Activated CD4-positive, alpha-beta T cell treated with anti-CD3 and anti-CD28 coated beads, Interleukin-2, amount 10 ng/mL, durations not matched to agents 24 days and 14 days (primary cell): ENCODE data around the gene ADAM15. TPM values are rescaled to one million over a fixed set of nuclear protein-coding genes. Genes with fewer than 3 reads are reported as not detected.

Experiments used
- DNase-seq: peaks from one replicate; pipeline ENCODE4 v3.0.0; 2022
- H3K27ac Mint-ChIP-seq: one replicate; pipeline ENCODE4 v1.8.0; 2022; ENCODE audit warnings: mild to moderate bottlenecking, mixed read lengths
- H3K27me3 Mint-ChIP-seq: one replicate; pipeline ENCODE4 v1.8.0; 2022; ENCODE audit warnings: mixed read lengths
- H3K36me3 Mint-ChIP-seq: one replicate; pipeline ENCODE4 v1.8.0; 2022; ENCODE audit warnings: low read depth, mild to moderate bottlenecking, mixed read lengths
- H3K4me1 Mint-ChIP-seq: one replicate; pipeline ENCODE4 v1.8.0; 2021; ENCODE audit warnings: mixed read lengths
- H3K4me3 Mint-ChIP-seq: one replicate; pipeline ENCODE4 v1.8.0; 2022; ENCODE audit warnings: mild to moderate bottlenecking, moderate library complexity, mixed read lengths
- H3K9me3 Mint-ChIP-seq: one replicate; pipeline ENCODE4 v1.8.0; 2021; ENCODE audit warnings: mixed read lengths
- intact Hi-C: fragments of 100-400 bp; cut with micrococcal nuclease; formaldehyde crosslinking; loops from one replicate; pipeline ENCODE4 v1.15.1; 2023
- total RNA-seq: library from RNA; stranded (reverse); gene quantifications from 2 replicates; pipeline ENCODE4 v1.2.3, GENCODE V29; 2022

The ADAM15 gene
- total RNA-seq, 1 donor from 2014 or later: 84.5 TPM

DNA sequence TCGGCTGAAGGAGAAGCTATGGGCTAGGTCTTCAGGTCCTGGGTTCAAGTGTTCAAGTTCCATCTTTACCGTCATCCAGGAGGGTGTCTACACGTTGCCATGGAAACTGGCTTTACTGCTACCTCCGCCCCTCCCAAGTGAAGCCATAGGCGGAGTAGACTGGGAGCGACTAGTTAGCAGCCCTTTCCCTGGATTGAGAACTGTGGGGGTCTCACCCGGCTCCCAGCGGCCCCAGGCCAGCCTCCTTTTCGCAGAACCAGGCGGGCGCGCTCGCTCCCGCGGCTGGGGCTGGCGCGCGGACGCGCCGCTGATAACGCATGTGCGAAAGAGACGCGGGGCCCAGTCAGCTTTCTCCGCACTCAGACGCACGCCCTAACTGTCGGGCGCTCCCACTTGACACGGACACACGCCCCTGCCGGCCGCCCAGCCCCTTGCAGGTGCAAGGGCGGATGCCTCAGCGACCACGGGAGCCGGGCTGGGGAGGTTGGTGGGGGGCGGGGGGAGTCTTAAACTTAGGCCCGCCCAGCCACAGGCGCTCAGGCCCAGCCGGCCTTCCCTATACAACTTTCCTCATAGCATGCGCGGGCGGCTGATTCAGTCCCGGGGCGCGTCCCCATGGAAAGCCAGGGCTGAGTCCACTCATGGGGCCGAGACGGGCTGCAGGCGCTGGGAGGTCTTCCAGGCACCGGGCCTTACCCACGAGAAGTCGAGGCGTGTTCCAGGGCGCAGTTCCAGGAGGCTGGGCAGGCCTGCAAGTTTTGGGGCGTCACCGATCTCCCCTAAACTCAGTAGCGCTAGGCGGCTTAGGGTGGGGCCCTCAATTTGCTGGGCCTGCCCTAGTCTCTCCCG, 19.8 kb downstream of the ADAM15 start:
- H3K4me3 Mint-ChIP-seq: peak overlapping the region; percentile 15
- H3K36me3 Mint-ChIP-seq: peaks cover 6% of the 10 kb centered on the region
- peaks cover 2% of the 10 kb centered on the region for H3K27me3 Mint-ChIP-seq
- intact Hi-C loops: no loop called here
- no peak overlapping the region for H3K27ac Mint-ChIP-seq
- peaks cover 28% of the 10 kb centered on the region for H3K4me1 Mint-ChIP-seq
- peak; percentile 91 for DNase-seq
- no peaks in the 10 kb centered on the region for H3K9me3 Mint-ChIP-seq

DNA sequence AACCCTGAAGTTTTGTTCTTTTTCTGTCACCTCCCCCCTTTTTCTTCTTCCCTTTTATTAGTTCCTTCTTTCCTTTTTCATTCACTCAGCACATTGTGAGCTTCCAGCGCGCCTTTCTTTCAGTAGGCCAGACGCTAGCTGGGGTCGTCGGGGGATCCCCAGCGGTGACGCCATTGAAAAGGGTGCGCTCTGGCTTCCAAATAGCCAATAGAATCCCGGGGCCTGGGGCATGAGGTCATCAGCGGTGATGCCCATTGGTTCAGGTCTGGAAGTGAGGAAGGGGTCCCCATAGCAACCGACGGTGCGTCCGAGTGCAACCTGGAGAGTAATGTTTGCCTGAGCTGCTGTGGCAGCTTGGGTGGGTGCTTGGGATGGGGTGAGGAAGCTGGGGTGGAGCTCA, 20.6 kb downstream of the ADAM15 start:
- Mint-ChIP-seq H3K4me1 (peaks cover 30% of the 10 kb centered on the region), H3K27ac (peak overlapping the region; percentile 13), H3K36me3 (peaks cover 6% of the 10 kb centered on the region), H3K9me3 (no peaks in the 10 kb centered on the region), H3K27me3 (peaks cover 2% of the 10 kb centered on the region), H3K4me3 (peak overlapping the region; percentile 15)
- no peak for DNase-seq
- intact Hi-C loops: no loop called here

DNA sequence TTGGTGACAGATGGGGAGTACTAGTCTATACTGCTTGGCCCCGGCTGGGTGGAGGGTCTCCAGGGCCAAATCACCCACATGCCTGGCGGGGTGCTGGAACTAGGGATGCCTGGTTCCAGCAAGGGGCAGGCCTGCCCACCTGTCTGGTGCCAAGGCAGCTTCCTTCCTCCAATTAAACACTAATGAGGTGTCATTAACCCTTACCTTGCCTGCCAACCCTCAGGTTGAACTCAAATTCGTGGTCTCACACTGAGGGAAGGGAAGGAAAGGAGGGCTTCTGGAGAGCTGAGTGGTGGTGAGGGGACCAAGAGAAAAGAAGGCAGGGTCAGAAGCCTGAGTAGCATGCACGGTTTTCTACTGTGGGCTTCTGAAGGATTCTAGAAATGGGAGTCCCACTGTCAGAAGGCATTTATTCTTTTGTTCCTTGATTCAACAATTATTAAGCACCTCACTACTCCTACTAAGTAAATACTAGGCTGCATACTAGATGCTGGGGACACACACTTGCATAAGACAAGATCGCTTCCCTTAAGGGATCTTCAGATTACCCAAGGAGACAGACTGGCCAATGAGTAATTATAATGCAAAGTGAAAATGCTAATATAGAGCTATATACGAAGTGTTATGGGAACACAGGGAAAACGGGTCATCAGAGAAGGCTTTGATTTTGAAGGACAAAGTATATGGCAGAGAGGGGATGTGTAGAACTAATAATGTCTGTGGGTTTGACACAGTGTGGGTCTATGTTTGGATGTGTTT, 21.6 kb downstream of the ADAM15 start:
- Mint-ChIP-seq H3K27ac (no peak overlapping the region), H3K36me3 (peaks cover 6% of the 10 kb centered on the region), H3K4me1 (peaks cover 32% of the 10 kb centered on the region), H3K9me3 (no peaks in the 10 kb centered on the region), H3K4me3 (no peak overlapping the region), H3K27me3 (peaks cover 4% of the 10 kb centered on the region)
- DNase-seq: no peak
- intact Hi-C loops: no loop called here

DNA sequence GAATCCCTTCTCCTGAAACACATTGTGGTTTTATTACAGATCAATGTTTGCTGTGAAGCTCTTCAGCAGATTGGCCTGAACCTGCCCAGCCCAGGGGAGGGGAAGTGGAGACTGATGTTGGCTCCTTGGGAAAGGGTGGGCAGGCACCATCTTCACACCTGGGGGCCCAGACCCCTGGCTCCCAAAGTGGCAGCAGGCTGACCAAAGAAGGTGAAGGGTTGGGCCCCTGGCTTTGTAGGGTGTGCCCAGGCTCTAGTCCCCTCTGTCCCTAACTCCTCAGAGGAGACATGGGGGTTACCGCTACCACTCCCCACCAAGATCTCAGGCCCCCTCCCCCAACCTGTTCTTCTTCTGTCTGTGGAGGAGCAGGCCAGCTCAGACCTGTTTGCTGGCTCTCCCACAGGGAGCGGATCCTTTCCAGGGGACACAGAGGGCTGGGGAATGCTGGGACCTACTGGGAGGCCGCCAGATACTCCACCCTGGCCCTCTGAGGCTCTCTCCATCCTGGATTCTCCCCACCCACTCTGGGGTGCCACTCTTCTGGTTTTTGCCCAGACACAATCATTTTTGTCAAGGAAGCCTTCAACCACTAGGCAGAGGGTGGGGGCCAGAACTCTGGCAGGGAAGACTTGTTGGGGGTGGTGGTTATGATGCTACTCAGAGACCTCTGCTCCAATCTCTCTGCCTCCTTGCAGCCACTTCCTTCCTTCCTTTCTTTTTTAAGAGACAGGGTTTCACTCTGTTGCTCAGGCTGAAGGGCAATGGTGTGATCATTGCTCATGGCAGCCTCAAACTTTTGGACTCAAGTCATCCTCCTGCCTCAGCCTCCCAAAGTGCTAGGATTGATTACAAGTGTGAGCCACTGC, 22.5 kb downstream of the ADAM15 start:
- peaks cover 2% of the 10 kb centered on the region for H3K36me3 Mint-ChIP-seq
- no peaks in the 10 kb centered on the region for H3K9me3 Mint-ChIP-seq
- no peak overlapping the region for H3K27ac Mint-ChIP-seq
- peaks cover 7% of the 10 kb centered on the region for H3K27me3 Mint-ChIP-seq
- peak; percentile 78 for DNase-seq
- peaks cover 34% of the 10 kb centered on the region for H3K4me1 Mint-ChIP-seq
- no peak overlapping the region for H3K4me3 Mint-ChIP-seq
- intact Hi-C loops: no loop called here

DNA sequence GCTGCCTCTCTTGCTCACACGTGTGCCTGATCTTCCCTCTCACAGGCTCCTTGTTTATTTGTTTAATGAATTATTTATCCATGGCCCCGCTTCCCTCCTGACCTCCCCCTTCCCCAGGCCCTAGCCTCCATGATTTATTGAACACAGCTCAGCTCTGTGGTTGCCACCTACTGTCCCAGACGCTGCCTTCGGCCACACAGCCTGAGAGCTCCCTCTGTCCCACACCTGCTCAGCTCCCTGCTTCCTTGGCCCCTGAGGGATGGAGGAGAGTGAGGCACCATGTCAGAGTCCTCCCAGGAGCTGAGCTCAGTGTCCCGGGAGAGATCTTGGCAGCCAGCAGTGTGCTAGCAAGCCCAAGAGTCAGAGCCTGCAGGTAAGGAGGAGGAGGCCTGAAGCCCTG, 24.4 kb downstream of the ADAM15 start:
- no peak overlapping the region for H3K27ac Mint-ChIP-seq
- no peaks in the 10 kb centered on the region for H3K9me3 Mint-ChIP-seq
- no peaks in the 10 kb centered on the region for H3K36me3 Mint-ChIP-seq
- H3K27me3 Mint-ChIP-seq: peaks cover 16% of the 10 kb centered on the region
- DNase-seq: no peak
- peaks cover 41% of the 10 kb centered on the region for H3K4me1 Mint-ChIP-seq
- no peak overlapping the region for H3K4me3 Mint-ChIP-seq
- intact Hi-C loops: no loop called here

DNA sequence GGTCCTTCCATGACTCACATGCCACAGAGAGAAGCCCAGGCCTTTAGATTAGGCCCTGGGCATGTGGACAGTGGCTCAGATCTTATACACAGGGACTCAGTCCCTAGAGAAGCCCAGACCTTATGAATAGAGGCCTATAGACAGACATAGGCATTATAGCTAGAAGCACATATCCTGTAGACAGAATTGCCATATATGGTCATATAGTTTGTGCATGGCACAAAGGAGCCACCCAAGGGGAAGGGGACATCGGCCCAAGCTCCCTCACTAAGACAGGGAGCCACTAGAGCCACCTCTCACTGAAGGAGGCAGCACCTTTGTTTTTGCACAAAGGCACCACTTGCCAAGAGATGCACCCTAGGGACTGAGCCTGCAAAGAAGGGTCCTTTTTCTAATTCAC, 25.3 kb downstream of the ADAM15 start:
- Mint-ChIP-seq H3K27ac (no peak overlapping the region), H3K4me3 (no peak overlapping the region), H3K9me3 (no peaks in the 10 kb centered on the region), H3K27me3 (peaks cover 21% of the 10 kb centered on the region), H3K36me3 (no peaks in the 10 kb centered on the region), H3K4me1 (peaks cover 40% of the 10 kb centered on the region)
- intact Hi-C loops: no loop called here
- no peak for DNase-seq

DNA sequence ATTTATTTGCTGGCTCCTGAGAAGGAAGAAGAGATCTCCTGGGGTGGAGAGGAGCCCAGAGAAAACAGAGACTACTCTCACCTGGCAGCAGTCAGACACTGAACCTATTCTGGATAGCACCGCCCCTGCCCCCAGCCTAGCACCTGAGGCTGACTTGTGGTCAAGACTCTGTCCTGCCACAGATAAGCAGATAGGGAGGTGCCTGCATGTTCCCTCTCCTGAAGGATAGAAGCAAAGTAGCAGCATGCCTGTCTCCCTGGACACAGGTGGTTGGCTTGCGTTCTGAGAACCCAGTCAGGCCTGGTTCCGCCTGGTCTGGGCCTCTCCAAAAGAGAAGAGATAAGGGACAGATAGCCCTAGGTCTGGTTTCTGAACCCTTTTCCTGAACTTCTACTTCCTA, 26.2 kb downstream of the ADAM15 start:
- DNase-seq: no peak
- Mint-ChIP-seq H3K4me3 (no peak overlapping the region), H3K9me3 (no peaks in the 10 kb centered on the region), H3K27ac (no peak overlapping the region), H3K27me3 (peaks cover 26% of the 10 kb centered on the region), H3K4me1 (peaks cover 44% of the 10 kb centered on the region), H3K36me3 (no peaks in the 10 kb centered on the region)
- intact Hi-C loops: no loop called here

DNA sequence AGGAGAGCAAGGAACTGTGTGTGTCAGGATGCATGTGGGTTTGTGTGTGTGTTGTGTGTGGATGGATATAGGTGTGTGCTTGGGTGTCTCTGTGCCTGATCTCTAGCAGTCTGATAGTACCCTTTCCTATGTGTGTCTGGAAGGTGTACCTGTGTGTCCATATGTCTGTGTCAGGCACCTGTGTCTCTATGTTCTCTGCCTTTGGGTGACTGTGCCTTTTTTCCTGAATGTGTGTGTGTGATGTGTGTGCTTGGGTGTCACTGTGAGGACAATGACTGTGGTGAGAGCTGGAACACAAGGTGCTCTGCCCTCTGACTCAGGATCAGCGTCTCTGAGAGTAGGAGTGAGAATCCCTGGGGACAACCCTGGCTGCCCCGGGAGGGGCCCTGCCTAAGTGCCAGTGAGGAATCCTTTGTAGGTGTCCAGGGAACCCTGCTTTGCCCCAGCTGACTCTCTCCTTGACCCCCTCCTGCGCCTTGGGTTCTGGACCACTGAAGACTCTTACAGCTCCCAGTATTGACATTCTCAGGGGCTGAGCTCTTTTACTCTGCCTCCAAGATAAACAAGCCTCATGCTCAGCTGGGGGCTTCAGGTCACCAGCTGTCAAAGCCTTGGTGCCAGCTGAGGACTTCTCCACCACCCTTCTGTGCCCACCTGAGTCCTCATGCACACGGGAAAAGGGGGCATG, 26.8 kb downstream of the ADAM15 start:
- no peak overlapping the region for H3K4me3 Mint-ChIP-seq
- H3K9me3 Mint-ChIP-seq: no peaks in the 10 kb centered on the region
- peaks cover 32% of the 10 kb centered on the region for H3K27me3 Mint-ChIP-seq
- intact Hi-C loops: no loop called here
- DNase-seq: no peak
- H3K4me1 Mint-ChIP-seq: peaks cover 47% of the 10 kb centered on the region
- no peak overlapping the region for H3K27ac Mint-ChIP-seq
- no peaks in the 10 kb centered on the region for H3K36me3 Mint-ChIP-seq

DNA sequence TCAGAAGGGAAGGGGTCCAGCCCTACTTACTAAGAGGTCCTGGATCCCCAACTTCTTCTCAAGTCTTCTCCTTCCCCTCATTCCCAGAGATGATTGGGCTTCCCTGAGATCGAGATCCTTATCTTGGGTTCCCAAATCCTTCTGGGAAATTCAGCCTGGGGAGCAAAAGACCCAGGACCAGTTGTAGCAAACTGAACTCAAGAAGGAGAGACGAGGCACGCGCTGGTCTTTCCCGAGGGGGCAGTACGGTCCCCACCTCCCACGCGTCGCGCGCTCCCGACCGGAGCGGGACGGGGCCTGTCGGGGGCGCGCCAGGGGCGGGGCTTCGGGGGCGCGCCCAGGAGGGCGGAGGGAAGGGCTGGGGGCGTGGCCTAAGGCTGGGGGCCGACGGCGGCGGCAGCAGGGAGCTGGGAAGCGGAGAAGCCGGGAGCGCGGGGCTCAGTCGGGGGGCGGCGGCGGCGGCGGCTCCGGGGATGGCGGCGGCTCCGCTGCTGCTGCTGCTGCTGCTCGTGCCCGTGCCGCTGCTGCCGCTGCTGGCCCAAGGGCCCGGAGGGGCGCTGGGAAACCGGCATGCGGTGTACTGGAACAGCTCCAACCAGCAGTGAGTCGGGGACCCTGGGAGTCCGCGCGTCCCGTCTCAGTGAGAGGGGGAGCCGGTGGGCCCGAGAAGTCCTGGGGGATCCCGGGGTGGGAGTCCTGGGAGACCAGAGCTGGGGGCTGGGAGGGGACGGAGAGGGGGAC, 27.5 kb downstream of the ADAM15 start, which contains the start of gene EFNA3:
TSS of gene EFNA3 (plus strand) at position 369 of the 741 bp plus-strand sequence. CDS start at position 474, 105 bp downstream.
- peaks cover 36% of the 10 kb centered on the region for H3K27me3 Mint-ChIP-seq

DNA sequence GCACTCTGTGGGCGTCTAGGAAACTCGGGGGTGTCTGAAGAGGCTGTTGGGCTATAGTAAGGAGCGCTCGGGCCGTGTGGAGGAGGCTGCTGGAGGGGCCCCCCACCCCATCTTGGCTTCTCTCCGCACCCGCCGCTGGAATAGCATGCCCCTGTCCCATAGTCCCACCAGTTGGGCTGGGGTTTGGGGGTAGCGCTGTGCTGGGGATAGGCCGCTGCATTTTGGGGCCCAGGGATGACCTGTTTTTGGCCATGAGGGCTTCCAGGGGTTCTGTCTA, 28.0 kb downstream of the ADAM15 start:
- DNase-seq: no peak
- H3K27me3 Mint-ChIP-seq: peaks cover 41% of the 10 kb centered on the region
- intact Hi-C loops: no loop called here
- H3K4me1 Mint-ChIP-seq: peaks cover 45% of the 10 kb centered on the region
- H3K4me3 Mint-ChIP-seq: peak overlapping the region; percentile 80
- H3K9me3 Mint-ChIP-seq: no peaks in the 10 kb centered on the region
- H3K27ac Mint-ChIP-seq: no peak overlapping the region
- H3K36me3 Mint-ChIP-seq: no peaks in the 10 kb centered on the region

More for the DNA sequence above, 27.5 kb downstream of the ADAM15 start, which contains the start of gene EFNA3:
- Mint-ChIP-seq H3K9me3 (no peaks in the 10 kb centered on the region), H3K27ac (no peak within 1 kb of the TSS), H3K36me3 (no peaks in the 10 kb centered on the region), H3K4me3 (peak within 1 kb of the TSS; percentile 80), H3K4me1 (peaks cover 44% of the 10 kb centered on the region)
- peak; percentile 92 for DNase-seq
- intact Hi-C loops: no loop called here

DNA sequence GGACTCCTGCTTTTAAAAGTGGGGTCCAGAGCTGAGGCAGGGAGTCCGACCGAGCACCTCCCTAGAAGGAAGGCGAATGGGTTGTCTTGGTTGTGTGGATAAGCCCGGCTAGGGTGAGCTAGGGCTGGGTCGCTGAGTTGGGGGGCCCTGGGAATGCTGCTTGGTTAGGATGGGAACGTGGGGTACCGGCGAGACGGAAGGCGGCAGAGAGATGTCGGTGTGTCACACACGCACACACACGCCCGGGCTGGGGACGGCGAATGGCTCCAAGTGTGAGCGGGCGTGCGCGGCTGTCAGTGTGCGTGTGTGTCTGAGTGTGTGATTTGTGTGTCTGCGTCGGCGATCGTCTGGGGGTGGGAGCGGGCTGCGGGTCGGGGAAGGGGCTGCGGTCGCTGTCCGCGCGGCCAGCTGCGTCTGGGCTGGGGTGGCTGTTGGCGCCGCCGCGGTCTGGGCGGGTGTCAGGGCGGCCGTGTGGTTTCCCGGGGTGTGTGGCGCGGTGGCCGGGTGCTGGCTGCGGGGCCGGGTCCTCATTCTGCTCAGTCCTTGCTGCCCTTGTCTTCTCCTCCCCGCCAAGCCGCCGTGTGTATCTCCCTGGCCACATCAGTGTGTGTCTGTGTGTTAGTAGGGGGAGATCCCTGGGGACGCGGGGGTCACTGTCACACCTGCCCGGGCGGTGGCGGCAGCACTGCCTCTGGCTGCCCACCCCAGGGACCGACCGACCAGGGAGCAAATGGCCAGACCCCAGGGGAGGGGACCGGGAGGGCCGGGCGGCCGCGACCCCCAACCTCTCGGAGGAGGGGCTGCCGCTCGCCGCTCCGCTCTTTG, 28.6 kb downstream of the ADAM15 start:
- peak; percentile 75 for DNase-seq
- H3K36me3 Mint-ChIP-seq: no peaks in the 10 kb centered on the region
- intact Hi-C loops: loop anchor here (2.0 kb wide), 1 partner anchor 47 kb away; the partner anchor contains the start of gene EFNA1
- H3K27ac Mint-ChIP-seq: no peak overlapping the region
- H3K9me3 Mint-ChIP-seq: no peaks in the 10 kb centered on the region
- peaks cover 47% of the 10 kb centered on the region for H3K4me1 Mint-ChIP-seq
- peaks cover 41% of the 10 kb centered on the region for H3K27me3 Mint-ChIP-seq
- H3K4me3 Mint-ChIP-seq: peak overlapping the region; percentile 80
